ENCODE measurements around the gene FN3KRP. TPM values are rescaled to one million over a fixed set of nuclear protein-coding genes. Genes with fewer than 3 reads are reported as not detected.

FN3KRP gene
- total RNA-seq, 1 experiment from 2014 or later = 19.7 TPM

DNA sequence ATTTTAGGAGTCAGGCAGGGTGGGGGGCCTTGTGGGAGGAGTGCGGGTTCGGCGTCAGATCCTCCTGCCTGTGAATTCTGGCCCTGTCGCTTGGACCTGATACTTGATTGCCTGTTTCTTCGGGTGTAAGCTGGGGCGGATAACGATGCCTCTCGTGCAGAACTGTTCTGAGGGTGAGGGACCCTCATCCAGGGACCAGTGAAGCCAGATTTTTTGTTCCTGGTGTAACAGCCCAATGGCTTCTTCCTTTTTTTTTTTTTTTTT, 36.6 kb downstream of the FN3KRP start:
- Mint-ChIP-seq H3K27ac (0 out of 2 replicates have a peak overlapping the region, but pooled peaks have one; percentile 11), H3K27me3 (ENCODE audit: low read depth) (peaks cover 13% of the 10 kb centered on the region), H3K4me1 (peaks cover 47% of the 10 kb centered on the region), H3K36me3 (peaks cover 28% of the 10 kb centered on the region), H3K4me3 (peak overlapping the region; percentile 89), H3K9me3 (peaks cover 5% of the 10 kb centered on the region)
- TF ChIP-seq ZNF121 (CRISPR knock-in tag; IDR thresholded peaks at IDR 0.05) (no peak), GABPB1 (CRISPR knock-in tag; IDR thresholded peaks at IDR 0.05) (no peak), NR1H2 (CRISPR knock-in tag; IDR thresholded peaks at IDR 0.05) (no peak), NR3C1 (CRISPR knock-in tag; conservative IDR thresholded peaks at IDR 0.05; ENCODE audit: low read depth) (no peak), ZNF425 (CRISPR knock-in tag; conservative IDR thresholded peaks at IDR 0.05) (no peak), JUN (CRISPR knock-in tag; IDR thresholded peaks at IDR 0.05) (no peak), MYBL2 (CRISPR knock-in tag; IDR thresholded peaks at IDR 0.05) (no peak), MXD4 (CRISPR knock-in tag; IDR thresholded peaks at IDR 0.05; ENCODE audit: borderline replicate concordance) (no peak), ETV6 (CRISPR knock-in tag; IDR thresholded peaks at IDR 0.05) (no peak), RORB (CRISPR knock-in tag; IDR thresholded peaks at IDR 0.05) (no peak), ZNF423 (CRISPR knock-in tag; IDR thresholded peaks at IDR 0.05) (no peak), JAZF1 (CRISPR knock-in tag; IDR thresholded peaks at IDR 0.05) (no peak), MLX (CRISPR knock-in tag; IDR thresholded peaks at IDR 0.05) (no peak), TEAD1 (CRISPR knock-in tag; IDR thresholded peaks at IDR 0.05) (no peak), EMX1 (CRISPR knock-in tag; IDR thresholded peaks at IDR 0.05) (no peak)
- TF ChIP-seq, protein P1, sequence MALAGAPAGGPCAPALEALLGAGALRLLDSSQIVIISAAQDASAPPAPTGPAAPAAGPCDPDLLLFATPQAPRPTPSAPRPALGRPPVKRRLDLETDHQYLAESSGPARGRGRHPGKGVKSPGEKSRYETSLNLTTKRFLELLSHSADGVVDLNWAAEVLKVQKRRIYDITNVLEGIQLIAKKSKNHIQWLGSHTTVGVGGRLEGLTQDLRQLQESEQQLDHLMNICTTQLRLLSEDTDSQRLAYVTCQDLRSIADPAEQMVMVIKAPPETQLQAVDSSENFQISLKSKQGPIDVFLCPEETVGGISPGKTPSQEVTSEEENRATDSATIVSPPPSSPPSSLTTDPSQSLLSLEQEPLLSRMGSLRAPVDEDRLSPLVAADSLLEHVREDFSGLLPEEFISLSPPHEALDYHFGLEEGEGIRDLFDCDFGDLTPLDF (CRISPR knock-in tag; IDR thresholded peaks at IDR 0.05) = no peak
- TF ChIP-seq, protein P2, sequence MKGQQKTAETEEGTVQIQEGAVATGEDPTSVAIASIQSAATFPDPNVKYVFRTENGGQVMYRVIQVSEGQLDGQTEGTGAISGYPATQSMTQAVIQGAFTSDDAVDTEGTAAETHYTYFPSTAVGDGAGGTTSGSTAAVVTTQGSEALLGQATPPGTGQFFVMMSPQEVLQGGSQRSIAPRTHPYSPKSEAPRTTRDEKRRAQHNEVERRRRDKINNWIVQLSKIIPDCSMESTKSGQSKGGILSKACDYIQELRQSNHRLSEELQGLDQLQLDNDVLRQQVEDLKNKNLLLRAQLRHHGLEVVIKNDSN (CRISPR knock-in tag; IDR thresholded peaks at IDR 0.05) = no peak
- TF ChIP-seq, protein P3, sequence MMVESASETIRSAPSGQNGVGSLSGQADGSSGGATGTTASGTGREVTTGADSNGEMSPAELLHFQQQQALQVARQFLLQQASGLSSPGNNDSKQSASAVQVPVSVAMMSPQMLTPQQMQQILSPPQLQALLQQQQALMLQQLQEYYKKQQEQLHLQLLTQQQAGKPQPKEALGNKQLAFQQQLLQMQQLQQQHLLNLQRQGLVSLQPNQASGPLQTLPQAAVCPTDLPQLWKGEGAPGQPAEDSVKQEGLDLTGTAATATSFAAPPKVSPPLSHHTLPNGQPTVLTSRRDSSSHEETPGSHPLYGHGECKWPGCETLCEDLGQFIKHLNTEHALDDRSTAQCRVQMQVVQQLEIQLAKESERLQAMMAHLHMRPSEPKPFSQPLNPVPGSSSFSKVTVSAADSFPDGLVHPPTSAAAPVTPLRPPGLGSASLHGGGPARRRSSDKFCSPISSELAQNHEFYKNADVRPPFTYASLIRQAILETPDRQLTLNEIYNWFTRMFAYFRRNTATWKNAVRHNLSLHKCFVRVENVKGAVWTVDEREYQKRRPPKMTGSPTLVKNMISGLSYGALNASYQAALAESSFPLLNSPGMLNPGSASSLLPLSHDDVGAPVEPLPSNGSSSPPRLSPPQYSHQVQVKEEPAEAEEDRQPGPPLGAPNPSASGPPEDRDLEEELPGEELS (CRISPR knock-in tag; IDR thresholded peaks at IDR 0.05) = no peak
- TF ChIP-seq, protein P4, sequence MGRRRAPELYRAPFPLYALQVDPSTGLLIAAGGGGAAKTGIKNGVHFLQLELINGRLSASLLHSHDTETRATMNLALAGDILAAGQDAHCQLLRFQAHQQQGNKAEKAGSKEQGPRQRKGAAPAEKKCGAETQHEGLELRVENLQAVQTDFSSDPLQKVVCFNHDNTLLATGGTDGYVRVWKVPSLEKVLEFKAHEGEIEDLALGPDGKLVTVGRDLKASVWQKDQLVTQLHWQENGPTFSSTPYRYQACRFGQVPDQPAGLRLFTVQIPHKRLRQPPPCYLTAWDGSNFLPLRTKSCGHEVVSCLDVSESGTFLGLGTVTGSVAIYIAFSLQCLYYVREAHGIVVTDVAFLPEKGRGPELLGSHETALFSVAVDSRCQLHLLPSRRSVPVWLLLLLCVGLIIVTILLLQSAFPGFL (CRISPR knock-in tag; IDR thresholded peaks at IDR 0.05; ENCODE audit: borderline replicate concordance) = no peak
- TF ChIP-seq, protein P5, sequence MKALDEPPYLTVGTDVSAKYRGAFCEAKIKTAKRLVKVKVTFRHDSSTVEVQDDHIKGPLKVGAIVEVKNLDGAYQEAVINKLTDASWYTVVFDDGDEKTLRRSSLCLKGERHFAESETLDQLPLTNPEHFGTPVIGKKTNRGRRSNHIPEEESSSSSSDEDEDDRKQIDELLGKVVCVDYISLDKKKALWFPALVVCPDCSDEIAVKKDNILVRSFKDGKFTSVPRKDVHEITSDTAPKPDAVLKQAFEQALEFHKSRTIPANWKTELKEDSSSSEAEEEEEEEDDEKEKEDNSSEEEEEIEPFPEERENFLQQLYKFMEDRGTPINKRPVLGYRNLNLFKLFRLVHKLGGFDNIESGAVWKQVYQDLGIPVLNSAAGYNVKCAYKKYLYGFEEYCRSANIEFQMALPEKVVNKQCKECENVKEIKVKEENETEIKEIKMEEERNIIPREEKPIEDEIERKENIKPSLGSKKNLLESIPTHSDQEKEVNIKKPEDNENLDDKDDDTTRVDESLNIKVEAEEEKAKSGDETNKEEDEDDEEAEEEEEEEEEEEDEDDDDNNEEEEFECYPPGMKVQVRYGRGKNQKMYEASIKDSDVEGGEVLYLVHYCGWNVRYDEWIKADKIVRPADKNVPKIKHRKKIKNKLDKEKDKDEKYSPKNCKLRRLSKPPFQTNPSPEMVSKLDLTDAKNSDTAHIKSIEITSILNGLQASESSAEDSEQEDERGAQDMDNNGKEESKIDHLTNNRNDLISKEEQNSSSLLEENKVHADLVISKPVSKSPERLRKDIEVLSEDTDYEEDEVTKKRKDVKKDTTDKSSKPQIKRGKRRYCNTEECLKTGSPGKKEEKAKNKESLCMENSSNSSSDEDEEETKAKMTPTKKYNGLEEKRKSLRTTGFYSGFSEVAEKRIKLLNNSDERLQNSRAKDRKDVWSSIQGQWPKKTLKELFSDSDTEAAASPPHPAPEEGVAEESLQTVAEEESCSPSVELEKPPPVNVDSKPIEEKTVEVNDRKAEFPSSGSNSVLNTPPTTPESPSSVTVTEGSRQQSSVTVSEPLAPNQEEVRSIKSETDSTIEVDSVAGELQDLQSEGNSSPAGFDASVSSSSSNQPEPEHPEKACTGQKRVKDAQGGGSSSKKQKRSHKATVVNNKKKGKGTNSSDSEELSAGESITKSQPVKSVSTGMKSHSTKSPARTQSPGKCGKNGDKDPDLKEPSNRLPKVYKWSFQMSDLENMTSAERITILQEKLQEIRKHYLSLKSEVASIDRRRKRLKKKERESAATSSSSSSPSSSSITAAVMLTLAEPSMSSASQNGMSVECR (CRISPR knock-in tag; IDR thresholded peaks at IDR 0.05; ENCODE audit: borderline replicate concordance) = no peak
- ATAC-seq = no peak
- no peak for DNase-seq (ENCODE audit: low spot score)
- POLR2A ChIA-PET = no interaction called here
- CTCF ChIA-PET = no interaction called here

All from WTC11 (cell line).